ENCODE measurements around the gene OLR1. TPM values are rescaled to one million over a fixed set of nuclear protein-coding genes. Genes with fewer than 3 reads are reported as not detected.
"Not testable (repeated sequence)": the region's sequence is repeated elsewhere in the genome, so short reads cannot be mapped to it uniquely, and the experiment has no call there.

OLR1 gene
- total RNA-seq, 1 donor from 2014 or later: not detected

- no peak for DNase-seq (ENCODE audit: low read depth)
Observed at GRCh38 chr12:10191865-10192264, 19.9 kb upstream of the OLR1 start.

GRCh38 chr12:10190558-10191388, 18.8 kb upstream of the OLR1 start:
- DNase-seq (ENCODE audit: low read depth): peak; percentile 67

DNA sequence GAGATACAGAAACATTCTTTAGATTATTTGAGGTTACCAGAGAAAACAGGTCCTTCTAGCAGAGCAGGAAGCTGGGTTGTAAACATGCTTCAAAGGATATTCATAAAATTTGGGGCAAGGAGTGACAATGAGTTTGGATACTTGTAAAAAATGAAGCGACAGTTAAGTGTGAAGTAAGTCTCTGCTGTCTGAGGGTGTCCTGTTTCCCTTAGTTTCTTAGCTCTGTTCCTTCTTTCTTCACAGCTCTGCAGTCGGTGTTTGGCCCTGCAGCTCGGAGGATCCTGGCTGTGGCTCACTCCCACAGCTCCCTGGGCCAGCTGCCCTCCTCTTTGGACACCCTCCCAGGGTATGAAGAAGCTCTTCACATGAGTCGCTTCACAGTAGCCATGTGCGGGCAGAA, 17.7 kb upstream of the OLR1 start:
- no peak for DNase-seq (ENCODE audit: low read depth)

DNA sequence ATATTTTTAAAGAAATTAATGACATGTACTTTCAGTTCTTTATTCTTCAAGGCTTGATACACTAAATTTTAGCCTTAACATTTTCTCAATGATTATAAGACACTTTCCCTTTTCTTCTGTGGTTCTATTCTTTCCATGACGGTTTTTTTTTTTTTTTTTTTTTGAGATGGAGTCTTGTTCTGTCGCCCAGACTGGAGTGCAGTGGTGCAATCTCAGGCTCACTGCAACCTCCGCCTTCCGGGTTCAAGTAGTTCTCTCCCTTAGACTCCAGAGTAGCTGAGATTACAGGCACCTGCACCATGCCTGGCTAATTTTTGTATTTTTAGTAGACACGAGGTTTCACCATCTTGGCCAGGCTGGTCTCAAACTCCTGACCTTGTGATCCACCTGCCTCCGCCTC, 15.0 kb upstream of the OLR1 start:
- not testable (repeated sequence) for DNase-seq (ENCODE audit: low read depth)

- no peak for DNase-seq (ENCODE audit: low read depth)
Observed at GRCh38 chr12:10186299-10186698, 14.4 kb upstream of the OLR1 start.

DNA sequence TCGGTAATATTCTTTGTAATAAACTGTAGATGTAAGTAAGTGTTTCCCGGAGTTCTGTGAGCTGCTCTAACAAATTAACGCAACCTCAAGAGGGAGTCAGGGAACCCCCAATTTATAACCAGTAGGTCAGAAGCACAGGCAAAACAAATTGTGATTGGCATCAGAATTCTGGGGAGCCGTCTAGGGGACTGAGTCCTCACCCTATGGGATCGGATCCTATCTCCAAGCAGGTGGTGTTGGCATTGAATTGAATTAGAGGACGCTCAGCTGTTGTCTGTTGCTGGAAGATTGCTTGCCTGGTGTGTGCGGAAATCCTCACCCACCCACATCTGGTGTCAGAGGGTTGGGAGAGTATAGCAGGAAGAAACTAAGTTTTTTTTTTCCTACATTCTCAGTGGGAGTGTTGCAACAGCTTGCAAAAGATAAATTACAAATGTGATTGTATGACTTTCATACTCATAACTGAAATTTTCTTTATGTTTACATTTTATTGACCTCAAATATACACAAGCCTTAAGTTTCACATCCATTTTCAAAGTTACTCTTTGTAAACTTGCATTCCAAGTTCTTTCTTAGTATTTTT, 12.4 kb upstream of the OLR1 start:
- no peak for DNase-seq (ENCODE audit: low read depth)

GRCh38 chr12:10182354-10183049, 10.6 kb upstream of the OLR1 start:
- no peak for DNase-seq (ENCODE audit: low read depth)

- DNase-seq (ENCODE audit: low read depth): no peak
Observed at GRCh38 chr12:10179776-10180181, 7.8 kb upstream of the OLR1 start.

GRCh38 chr12:10178821-10179220, 6.9 kb upstream of the OLR1 start, which contains the start of gene TMEM52B:
Gene TMEM52B, plus strand, starts transcription at chr12:10179032. Its CDS starts 543 bp downstream, at chr12:10179575.
- no peak for DNase-seq (ENCODE audit: low read depth)

- no peak for DNase-seq (ENCODE audit: low read depth)
Observed at GRCh38 chr12:10175846-10176636, 4.1 kb upstream of the OLR1 start.

GRCh38 chr12:10174986-10175614, 3.2 kb upstream of the OLR1 start:
- no peak for DNase-seq (ENCODE audit: low read depth)

- no peak for DNase-seq (ENCODE audit: low read depth)
Observed at GRCh38 chr12:10170216-10170615, 1.7 kb downstream of the OLR1 start.

DNA sequence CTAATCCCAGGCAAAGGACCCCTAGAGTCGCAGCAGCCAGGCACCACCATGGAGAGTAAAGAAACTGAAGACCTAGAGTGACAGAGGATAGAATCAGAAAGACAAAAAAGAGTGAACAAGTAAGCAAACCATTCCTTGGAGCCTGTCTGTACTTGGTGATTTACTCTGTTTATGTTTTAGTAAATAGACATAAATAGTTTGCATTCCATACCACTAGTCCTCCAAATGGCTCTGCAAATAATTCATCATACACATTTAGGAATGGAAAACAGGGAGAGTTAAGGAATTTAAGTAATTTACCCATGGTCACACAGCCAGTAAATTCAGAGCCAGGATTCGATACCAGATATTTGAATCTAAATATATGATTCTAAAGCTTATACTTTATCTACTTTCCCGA, 2.8 kb downstream of the OLR1 start:
- no peak for DNase-seq (ENCODE audit: low read depth)

DNA sequence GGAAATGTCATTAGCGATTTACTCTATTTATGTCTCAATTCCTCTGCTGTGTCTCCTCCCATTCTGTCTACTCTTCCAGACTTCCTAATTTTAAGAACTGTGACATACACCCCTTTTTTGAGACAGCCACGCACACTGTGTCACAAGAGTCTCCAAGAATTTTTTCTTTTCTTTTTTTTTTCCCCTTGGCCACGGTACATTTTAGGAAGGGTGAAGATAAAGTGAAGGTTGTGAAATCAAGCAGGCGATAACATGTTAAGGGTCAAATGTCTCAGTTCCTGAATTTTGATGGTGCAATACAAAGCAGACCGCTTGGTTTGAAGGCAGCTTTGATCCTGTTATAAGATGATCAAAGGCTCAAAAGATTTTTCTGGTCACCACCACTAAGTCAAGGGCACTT, 4.3 kb downstream of the OLR1 start:
- no peak for DNase-seq (ENCODE audit: low read depth)

GRCh38 chr12:10165421-10165820, 6.5 kb downstream of the OLR1 start:
- no peak for DNase-seq (ENCODE audit: low read depth)

DNA sequence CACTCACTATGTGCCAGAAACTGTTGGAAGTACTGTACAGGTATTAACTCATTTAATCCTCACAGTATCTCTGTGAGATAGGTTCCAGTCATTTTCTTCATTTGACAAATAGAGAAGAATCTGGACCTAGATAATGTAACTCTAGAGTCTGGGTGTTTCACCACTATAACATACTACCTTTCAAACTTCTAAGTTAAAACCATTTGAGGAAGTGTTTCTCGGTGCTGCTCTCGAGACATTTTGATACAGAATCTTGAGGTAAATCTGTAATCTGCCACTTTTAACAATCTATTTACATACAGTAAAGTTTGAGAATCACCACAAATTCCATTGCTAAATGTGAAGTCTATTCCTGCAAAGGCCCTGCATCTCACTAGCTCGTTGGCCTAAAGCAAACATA, 8.8 kb downstream of the OLR1 start:
- DNase-seq (ENCODE audit: low read depth): no peak

- DNase-seq (ENCODE audit: low read depth): no peak
Observed at GRCh38 chr12:10160617-10161385, 11.1 kb downstream of the OLR1 start.

- DNase-seq (ENCODE audit: low read depth): no peak
Observed at GRCh38 chr12:10159280-10159679, 12.7 kb downstream of the OLR1 start.

GRCh38 chr12:10158406-10158805, 13.5 kb downstream of the OLR1 start:
- no peak for DNase-seq (ENCODE audit: low read depth)

GRCh38 chr12:10155966-10156365, 16.0 kb downstream of the OLR1 start:
- no peak for DNase-seq (ENCODE audit: low read depth)

Data from myocyte (in vitro differentiated cells).